Stimulated activated CD4-positive, alpha-beta T cell treated with anti-CD3 and anti-CD28 coated beads, Interleukin-15, amount 100 ng/mL, for 1 hour (primary cell): Measurements from ENCODE around the gene CCDC28B.
A peak's percentile ranks its signal among the peaks of the same experiment; 100 is the strongest.

ENCODE experiments used
- DNase-seq, 2 donors: peaks; one replicate each; pipeline ENCODE4 v3.0.0-alpha.2; 2020; ENCODE audit warnings: low read depth in 1 of 2, low spot score in 1 of 2

The CCDC28B gene

DNA sequence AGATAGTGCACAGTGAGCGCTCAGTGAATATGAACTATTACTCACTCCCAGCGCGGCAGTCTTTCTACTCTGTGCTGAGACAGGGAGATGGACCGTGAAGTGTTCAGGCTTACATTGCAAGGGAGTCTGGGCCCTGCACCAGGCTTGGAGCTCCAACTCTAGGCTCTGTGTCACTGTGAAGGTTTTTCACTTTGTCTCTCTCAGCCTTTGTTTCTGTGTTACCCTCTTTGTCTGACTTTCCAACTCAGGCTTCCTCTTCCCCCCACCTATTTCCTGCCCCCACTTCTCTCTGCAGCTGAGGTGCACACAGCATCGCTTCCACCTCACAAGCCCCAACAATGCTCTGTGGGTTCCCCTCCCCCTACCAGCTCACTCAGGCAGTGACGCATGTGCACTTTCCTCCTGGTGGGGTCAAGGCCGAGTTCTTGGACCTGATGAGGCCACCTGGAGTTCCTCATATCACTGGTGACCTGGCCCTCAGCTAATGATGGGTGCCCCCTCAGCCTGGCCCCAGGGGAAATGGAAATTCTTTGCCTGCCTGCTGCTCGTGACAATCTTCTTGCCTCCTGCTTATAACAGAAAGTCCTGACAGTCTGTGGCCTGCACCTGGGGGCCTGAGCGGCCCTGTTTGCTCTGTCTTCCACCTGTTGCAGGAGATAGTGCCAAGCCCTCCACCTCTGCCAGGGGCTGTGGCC lies 49.6 kb downstream of the CCDC28B start:
- peak; percentile 47 to 72 for DNase-seq

DNA sequence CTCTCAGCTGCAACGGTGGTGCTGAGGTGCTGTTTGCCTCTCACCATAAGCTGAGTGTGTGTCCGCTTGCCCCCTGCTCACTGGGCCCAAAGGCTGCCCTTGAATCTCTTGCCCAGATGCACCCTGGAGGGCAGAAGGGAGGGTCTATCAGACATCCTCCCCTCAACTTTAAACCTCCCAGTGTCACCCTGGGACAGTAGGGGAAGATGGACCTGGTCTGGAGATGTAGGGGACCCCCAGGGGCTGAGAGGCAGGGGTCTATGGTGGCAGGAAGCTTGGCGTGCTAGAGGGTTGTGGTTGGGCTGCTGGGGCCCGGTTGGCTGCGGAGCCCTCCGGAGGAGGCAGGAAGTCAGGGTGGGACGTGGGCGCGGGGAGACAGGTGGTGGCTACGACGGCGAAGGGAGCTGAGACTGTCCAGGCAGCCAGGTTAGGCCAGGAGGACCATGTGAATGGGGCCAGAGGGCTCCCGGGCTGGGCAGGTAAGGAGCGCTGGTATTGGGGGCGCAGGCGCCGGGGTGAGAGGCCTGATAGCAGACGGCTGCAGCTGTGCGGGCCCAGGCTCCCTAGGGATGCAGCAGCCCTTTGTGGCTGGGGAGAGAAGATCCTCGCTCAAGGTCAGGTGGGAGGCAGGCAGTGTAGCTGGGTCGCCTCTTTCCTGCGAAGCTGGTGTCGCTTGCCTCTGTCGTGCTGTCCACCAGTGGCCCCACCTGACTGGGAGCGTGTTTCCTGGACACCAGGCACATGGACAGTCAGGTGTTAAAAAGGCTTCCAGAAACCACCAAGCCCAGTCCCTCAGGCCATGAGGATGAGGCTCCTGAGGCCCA lies 50.7 kb downstream of the CCDC28B start, which contains the start of gene LCK:
Gene LCK, plus strand, starts transcription at position 373 of the 824 bp plus-strand sequence. CDS start 23,065 bp downstream, outside the sequence.
- DNase-seq = peak; percentile 49 to 59
